Measurements from ENCODE around the gene VPS37C. TPM values are rescaled to one million over a fixed set of nuclear protein-coding genes. Genes with fewer than 3 reads are reported as not detected.

VPS37C gene
- total RNA-seq, 1 experiment from 2014 or later = 23.4 TPM

- Mint-ChIP-seq H3K9me3 (no peaks in the 10 kb centered on the region), H3K36me3 (peaks cover 1% of the 10 kb centered on the region; the same call in 1 of the 2 replicates), H3K4me3 (no peak overlapping the region), H3K27ac (no peak overlapping the region), H3K4me1 (peaks cover 7% of the 10 kb centered on the region), H3K27me3 (ENCODE audit: low read depth) (no peaks in the 10 kb centered on the region; the same call in 1 of the 2 replicates)
- ChIA-PET CTCF (interaction anchor here (0.6 to 2.0 kb wide), 17 partner anchors 9 to 325 kb away, joined by 3 to 13 read pairs (median 4); no protein-coding TSS in a partner anchor), POLR2A (no interaction called here)
- DNase-seq (ENCODE audit: low spot score) (no peak), ATAC-seq (peak; percentile 12; the same call in 1 of the 2 replicates)
- TF ChIP-seq JUN (CRISPR knock-in tag; IDR thresholded peaks at IDR 0.05) = no peak
- no peak for TF ChIP-seq PREB (CRISPR knock-in tag; IDR thresholded peaks at IDR 0.05; ENCODE audit: borderline replicate concordance)
- TF ChIP-seq ZNF532 (CRISPR knock-in tag; IDR thresholded peaks at IDR 0.05; ENCODE audit: borderline replicate concordance) = no peak
- TF ChIP-seq E2F1 (CRISPR knock-in tag; IDR thresholded peaks at IDR 0.05) = no peak
- TF ChIP-seq CDX4 (CRISPR knock-in tag; IDR thresholded peaks at IDR 0.05; ENCODE audit: borderline replicate concordance) = no peak
Measured at GRCh38 chr11:61128947-61129638, 32.1 kb downstream of the VPS37C start.

GRCh38 chr11:61127991-61128390, 33.2 kb downstream of the VPS37C start:
- peaks cover 6% of the 10 kb centered on the region for H3K4me1 Mint-ChIP-seq
- ChIA-PET CTCF (interaction anchor here (0.9 to 2.0 kb wide), 5 partner anchors 10 to 68 kb away, joined by 3 to 13 read pairs (median 6); no protein-coding TSS in a partner anchor), POLR2A (interaction anchor here (0.6 kb wide), 1 partner anchor 20 kb away, joined by 3 read pairs; no protein-coding TSS in a partner anchor)
- no peaks in the 10 kb centered on the region; the same call in 1 of the 2 replicates for H3K27me3 Mint-ChIP-seq (ENCODE audit: low read depth)
- H3K27ac Mint-ChIP-seq = no peak overlapping the region
- no peak overlapping the region for H3K4me3 Mint-ChIP-seq
- DNase-seq (ENCODE audit: low spot score) (no peak), ATAC-seq (no peak)
- H3K9me3 Mint-ChIP-seq = no peaks in the 10 kb centered on the region
- H3K36me3 Mint-ChIP-seq = no peaks in the 10 kb centered on the region
- TF ChIP-seq ATF1 (CRISPR knock-in tag; IDR thresholded peaks at IDR 0.05) (no peak), AR (CRISPR knock-in tag; IDR thresholded peaks at IDR 0.05) (no peak), AFF4 (CRISPR knock-in tag; IDR thresholded peaks at IDR 0.05; ENCODE audit: borderline replicate concordance) (no peak), PRRX2 (CRISPR knock-in tag; IDR thresholded peaks at IDR 0.05) (no peak), SMAD4 (CRISPR knock-in tag; IDR thresholded peaks at IDR 0.05) (no peak), IRF2 (CRISPR knock-in tag; IDR thresholded peaks at IDR 0.05; ENCODE audit: borderline replicate concordance, low read depth) (no peak), NR3C1 (CRISPR knock-in tag; conservative IDR thresholded peaks at IDR 0.05; ENCODE audit: low read depth) (no peak), OVOL2 (CRISPR knock-in tag; IDR thresholded peaks at IDR 0.05; ENCODE audit: borderline replicate concordance) (no peak), USF1 (CRISPR knock-in tag; IDR thresholded peaks at IDR 0.05) (no peak), TEAD1 (CRISPR knock-in tag; IDR thresholded peaks at IDR 0.05) (no peak)
